Liver (tissue), 9 donors: ENCODE data around the gene DENND4C. TPM values are rescaled to one million over a fixed set of nuclear protein-coding genes. Genes with fewer than 3 reads are reported as not detected.

Experiments used
- DNase-seq: peaks from one replicate; pipeline ENCODE4 v3.0.0-alpha.2; 2017; ENCODE audit warnings: low spot score
- H3K27ac ChIP-seq, 2 donors: one replicate each; pipeline ENCODE4 v1.7.0; 2013; ENCODE audit warnings: inconsistent platforms in 2 of 2, low read length in 2 of 2, control low read depth in 1 of 2, low read depth in 1 of 2, mild to moderate bottlenecking in 1 of 2
- H3K27me3 ChIP-seq, 4 donors: one replicate each; pipeline versions ENCODE4 v1.6.1 to v1.7.0; 2013; ENCODE audit warnings: low read length in 3 of 4, inconsistent platforms in 1 of 4, mild to moderate bottlenecking in 1 of 4, moderate library complexity in 1 of 4; ENCODE audit not compliant: control insufficient read depth in 4 of 4, insufficient read depth in 4 of 4
- H3K36me3 ChIP-seq, 4 donors: one replicate each; pipeline versions ENCODE4 v1.6.1 to v1.7.0; 2013; ENCODE audit warnings: low read length in 3 of 4, mild to moderate bottlenecking in 3 of 4, low read depth in 1 of 4, moderate library complexity in 1 of 4; ENCODE audit not compliant: control insufficient read depth in 4 of 4, insufficient read depth in 3 of 4
- H3K4me1 ChIP-seq, 4 donors: one replicate each; pipeline versions ENCODE4 v1.6.1 to v1.7.0; 2013; ENCODE audit warnings: low read length in 3 of 4, mild to moderate bottlenecking in 3 of 4, moderate library complexity in 1 of 4; ENCODE audit not compliant: control insufficient read depth in 4 of 4, insufficient read depth in 4 of 4
- H3K4me3 ChIP-seq, 3 donors: one replicate each; pipeline versions ENCODE4 v1.6.1 to v1.7.0; 2013; ENCODE audit warnings: low read length in 3 of 3, control low read depth in 1 of 3, low read depth in 1 of 3, mild to moderate bottlenecking in 1 of 3
- H3K9ac ChIP-seq, 2 donors: one replicate each; pipeline ENCODE4 v1.7.0; 2013; ENCODE audit warnings: low read length in 2 of 2, mild to moderate bottlenecking in 2 of 2, moderate library complexity in 2 of 2, control low read depth in 1 of 2, low read depth in 1 of 2
- H3K9me3 ChIP-seq, 4 donors: one replicate each; pipeline versions ENCODE4 v1.6.1 to v1.7.0; 2013; ENCODE audit warnings: low read length in 3 of 4; ENCODE audit not compliant: control insufficient read depth in 4 of 4
- ATF3 ChIP-seq: IDR thresholded peaks from 2 replicates; pipeline ENCODE4 v1.6.1; 2016; ENCODE audit warnings: antibody characterized with exemption
- CTCF ChIP-seq: fragments of 150-350 bp; IDR thresholded peaks from 2 replicates; pipeline ENCODE4 v1.5.1; 2017; ENCODE audit warnings: improper control_type of control experiment, low read depth, low read length; ENCODE audit not compliant: missing input control
- EGR1 ChIP-seq, 2 donors: IDR thresholded peaks; 2 replicates each; pipeline ENCODE4 v1.6.1; 2016 to 2018; ENCODE audit warnings: antibody characterized with exemption in 2 of 2, low read depth in 2 of 2
- FOXA1 ChIP-seq: IDR thresholded peaks from 2 replicates; pipeline ENCODE4 v1.6.1; 2016; ENCODE audit warnings: antibody characterized with exemption
- FOXA2 ChIP-seq: IDR thresholded peaks from 2 replicates; pipeline ENCODE4 v1.6.1; 2016; ENCODE audit warnings: antibody characterized with exemption
- GABPA ChIP-seq, 2 donors: IDR thresholded peaks in 1 of 2; conservative IDR thresholded peaks in 1 of 2; 2 replicates each; pipeline ENCODE4 v1.6.1; 2016; ENCODE audit warnings: antibody characterized with exemption in 2 of 2, mild to moderate bottlenecking in 1 of 2, moderate library complexity in 1 of 2
- HNF4A ChIP-seq, 2 donors: conservative IDR thresholded peaks; 2 replicates each; pipeline ENCODE4 v1.6.1; 2016; ENCODE audit warnings: antibody characterized with exemption in 2 of 2, mild to moderate bottlenecking in 2 of 2
- HNF4G ChIP-seq: IDR thresholded peaks from 2 replicates; pipeline ENCODE4 v1.6.1; 2016; ENCODE audit warnings: antibody characterized with exemption
- JUND ChIP-seq, 2 donors: IDR thresholded peaks; 2 replicates each; pipeline ENCODE4 v1.6.1; 2016; ENCODE audit warnings: antibody characterized with exemption in 2 of 2
- MAX ChIP-seq: IDR thresholded peaks from 2 replicates; pipeline ENCODE4 v1.6.1; 2016; ENCODE audit warnings: antibody characterized with exemption
- NR2F2 ChIP-seq: IDR thresholded peaks from 2 replicates; pipeline ENCODE4 v1.6.1; 2016; ENCODE audit warnings: antibody characterized with exemption
- RAD21 ChIP-seq, 2 donors: IDR thresholded peaks; 2 replicates each; pipeline ENCODE4 v1.6.1; 2016; ENCODE audit warnings: antibody characterized with exemption in 2 of 2, mild to moderate bottlenecking in 2 of 2
- REST ChIP-seq: IDR thresholded peaks from 2 replicates; pipeline ENCODE4 v1.6.1; 2016; ENCODE audit warnings: antibody characterized with exemption, mild to moderate bottlenecking
- ZBTB33 ChIP-seq: IDR thresholded peaks from 2 replicates; pipeline ENCODE4 v1.6.1; 2016; ENCODE audit warnings: antibody characterized with exemption
- WGBS: extraction: QIAGEN DNeasy Blood & Tissue Kit; methylation state at CpG from one replicate; pipeline ENCODE4 v1.1.7; 2013; 5-methylcytosine and 5-hydroxymethylcytosine counted together
- polyA plus RNA-seq, 2 donors: library from polyadenylated mRNA; stranded (reverse) in 1 of 2; unstranded in 1 of 2; fragments of 200-250 nt in 1 of 2; fragments of >200 nt in 1 of 2; fragmentation: Nextera tagmentation in 1 of 2; extraction: Ambion mirVana in 1 of 2; gene quantifications; one replicate each; pipeline versions ENCODE4 v1.2.1 to v1.2.3, GENCODE V29; 2013 to 2015
- total RNA-seq, 2 donors: library from RNA; depleted of rRNA; stranded (reverse); fragments of >200 nt; gene quantifications; one replicate each; pipeline ENCODE4 v1.2.3, GENCODE V29; 2014
- donor health status: healthy.
- donor health status: healthy.
- donor health status: healthy.
- donor health status: healthy.
- donor health status: healthy.

Gene DENND4C
- total and polyA plus RNA-seq, 4 donors: 6.9 to 54.9 (median 14.8) TPM

- Histone ChIP-seq H3K4me1 (no peaks in the 10 kb centered on the region), H3K9me3 (no peaks in the 10 kb centered on the region), H3K36me3 (peaks cover 6 to 16% (median 10%) of the 10 kb centered on the region in 4 donors), H3K27ac (no peak overlapping the region), H3K9ac (no peak overlapping the region), H3K27me3 (no peaks in the 10 kb centered on the region), H3K4me3 (no peak overlapping the region)
- TF ChIP-seq JUND (IDR thresholded peaks at IDR 0.05) (no peak), CTCF (no peak), FOXA1 (no peak), NR2F2 (no peak), MAX (no peak), EGR1 (IDR thresholded peaks at IDR 0.05; ENCODE audit: low read depth in 2 of 2) (no peak), HNF4A (conservative IDR thresholded peaks at IDR 0.05) (no peak), HNF4G (no peak), FOXA2 (no peak), ATF3 (no peak), REST (no peak), ZBTB33 (no peak), GABPA (IDR thresholded peaks at IDR 0.05 in 1 of 2, conservative IDR thresholded peaks at IDR 0.05 in 1 of 2) (no peak)
- DNase-seq: no peak
- 92% methylated on average over 2 of the region's 2 CpGs for WGBS
Observed at GRCh38 chr9:19331877-19332276, 101.4 kb downstream of the DENND4C start.

- H3K27me3 ChIP-seq: no peaks in the 10 kb centered on the region
- DNase-seq: no peak
Observed at GRCh38 chr9:19336166-19336565, 105.7 kb downstream of the DENND4C start.

More at GRCh38 chr9:19336166-19336565, 105.7 kb downstream of the DENND4C start:
- Histone ChIP-seq H3K4me3 (no peak overlapping the region), H3K9ac (no peak overlapping the region), H3K27ac (no peak overlapping the region), H3K9me3 (no peaks in the 10 kb centered on the region), H3K4me1 (no peaks in the 10 kb centered on the region), H3K36me3 (peaks cover 5 to 26% (median 20%) of the 10 kb centered on the region in 4 donors)
- 94% methylated on average over 7 of the region's 7 CpGs for WGBS
- TF ChIP-seq RAD21 (IDR thresholded peaks at IDR 0.05): no peak
- TF ChIP-seq JUND (IDR thresholded peaks at IDR 0.05): no peak
- no peak for TF ChIP-seq ZBTB33
- TF ChIP-seq ATF3: no peak
